MCF 10A (cell line): ENCODE data around the gene PTH1R. TPM values are rescaled to one million over a fixed set of nuclear protein-coding genes. Genes with fewer than 3 reads are reported as not detected.

Experiments used
- BruUV-seq: library from RNA; stranded (reverse); fragments of 400-500 nt; replicated peaks from 2 replicates; lab custom pipeline; 2021; lab: Mats Ljungman, UMichigan
- CTCF ChIA-PET: fragments of 300-600 bp; sonication (Branson Sonifier 250); formaldehyde crosslinking; extraction: SDS; loops from one replicate; lab custom pipeline; 2021; ENCODE audit warnings: antibody characterized with exemption, inconsistent platforms; lab: Yijun Ruan, JAX
- POLR2A ChIA-PET: fragments of 300-600, 350-650 bp; sonication (Branson Sonifier 250); formaldehyde crosslinking; extraction: SDS; loops from one replicate; lab custom pipeline; 2020; ENCODE audit warnings: antibody characterized with exemption, inconsistent platforms; lab: Yijun Ruan, JAX
- DNase-seq: peaks from one replicate; pipeline ENCODE4 v3.0.0-alpha.2; 2018; ENCODE audit not compliant: unreplicated experiment
- H3K27ac Mint-ChIP-seq: one replicate; pipeline ENCODE4 v1.8.0; 2022; ENCODE audit warnings: mild to moderate bottlenecking, low read depth, mixed read lengths; ENCODE audit not compliant: unreplicated experiment
- H3K27me3 Mint-ChIP-seq: one replicate; pipeline ENCODE4 v1.8.0; 2022; ENCODE audit warnings: mixed read lengths; ENCODE audit not compliant: insufficient read depth, unreplicated experiment
- H3K36me3 Mint-ChIP-seq: one replicate; pipeline ENCODE4 v1.8.0; 2022; ENCODE audit warnings: mild to moderate bottlenecking, moderate library complexity, mixed read lengths; ENCODE audit not compliant: insufficient read depth, unreplicated experiment
- H3K4me1 Mint-ChIP-seq: one replicate; pipeline ENCODE4 v1.8.0; 2022; ENCODE audit warnings: mixed read lengths; ENCODE audit not compliant: insufficient read depth, unreplicated experiment
- H3K4me3 Mint-ChIP-seq: one replicate; pipeline ENCODE4 v1.8.0; 2022; ENCODE audit warnings: mild to moderate bottlenecking, moderate library complexity, mixed read lengths; ENCODE audit not compliant: unreplicated experiment
- H3K9me3 Mint-ChIP-seq: one replicate; pipeline ENCODE4 v1.8.0; 2022; ENCODE audit warnings: mixed read lengths; ENCODE audit not compliant: unreplicated experiment
- intact Hi-C: fragments of 100-400 bp; cut with micrococcal nuclease; formaldehyde crosslinking; loops from 2 replicates; pipeline ENCODE4 v1.14.1; 2022
- total RNA-seq: library from RNA; stranded (reverse); gene quantifications from 2 replicates; pipeline ENCODE4 v1.2.3, GENCODE V29; 2022
- TF ChIP-seq, protein P1 (sequence below): fragments of 200-600 bp; IDR thresholded peaks from one replicate; pipeline ENCODE4 v1.8.0; 2022; ENCODE audit warnings: antibody characterized with exemption, mild to moderate bottlenecking; ENCODE audit not compliant: unreplicated experiment

PTH1R gene
- total RNA-seq, 1 experiment from 2014 or later: not detected

DNA sequence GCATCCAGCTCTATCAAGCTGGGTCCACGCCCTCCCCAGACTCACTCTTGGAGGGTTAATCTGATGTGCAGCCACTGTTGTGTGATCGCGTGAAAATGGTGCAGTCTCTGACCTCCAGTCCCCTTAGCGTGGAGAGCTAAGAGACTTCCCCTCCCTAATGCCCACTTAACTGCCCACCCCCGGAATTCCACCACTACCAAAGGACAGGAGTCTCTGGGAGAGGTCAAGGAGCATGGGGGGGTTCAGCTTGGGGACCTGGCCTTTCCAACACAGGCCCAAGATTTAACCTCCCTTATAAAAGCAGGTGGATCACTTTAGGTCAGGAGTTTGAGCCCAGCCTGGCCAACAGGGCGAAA, 50.2 kb downstream of the PTH1R start:
- Mint-ChIP-seq H3K36me3 (peaks cover 43% of the 10 kb centered on the region), H3K27me3 (no peaks in the 10 kb centered on the region), H3K4me1 (peaks cover 20% of the 10 kb centered on the region), H3K9me3 (no peaks in the 10 kb centered on the region), H3K4me3 (no peak overlapping the region), H3K27ac (no peak overlapping the region)
- DNase-seq: no peak
- TF ChIP-seq, protein P1, sequence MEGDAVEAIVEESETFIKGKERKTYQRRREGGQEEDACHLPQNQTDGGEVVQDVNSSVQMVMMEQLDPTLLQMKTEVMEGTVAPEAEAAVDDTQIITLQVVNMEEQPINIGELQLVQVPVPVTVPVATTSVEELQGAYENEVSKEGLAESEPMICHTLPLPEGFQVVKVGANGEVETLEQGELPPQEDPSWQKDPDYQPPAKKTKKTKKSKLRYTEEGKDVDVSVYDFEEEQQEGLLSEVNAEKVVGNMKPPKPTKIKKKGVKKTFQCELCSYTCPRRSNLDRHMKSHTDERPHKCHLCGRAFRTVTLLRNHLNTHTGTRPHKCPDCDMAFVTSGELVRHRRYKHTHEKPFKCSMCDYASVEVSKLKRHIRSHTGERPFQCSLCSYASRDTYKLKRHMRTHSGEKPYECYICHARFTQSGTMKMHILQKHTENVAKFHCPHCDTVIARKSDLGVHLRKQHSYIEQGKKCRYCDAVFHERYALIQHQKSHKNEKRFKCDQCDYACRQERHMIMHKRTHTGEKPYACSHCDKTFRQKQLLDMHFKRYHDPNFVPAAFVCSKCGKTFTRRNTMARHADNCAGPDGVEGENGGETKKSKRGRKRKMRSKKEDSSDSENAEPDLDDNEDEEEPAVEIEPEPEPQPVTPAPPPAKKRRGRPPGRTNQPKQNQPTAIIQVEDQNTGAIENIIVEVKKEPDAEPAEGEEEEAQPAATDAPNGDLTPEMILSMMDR: no peak
- POLR2A ChIA-PET: no interaction called here
- no TSS peak for BruUV-seq
- CTCF ChIA-PET: interaction anchor here (1.4 kb wide), 1 partner anchor 8 kb away, joined by 8 read pairs; no protein-coding TSS in a partner anchor
- intact Hi-C loops: no loop called here

DNA sequence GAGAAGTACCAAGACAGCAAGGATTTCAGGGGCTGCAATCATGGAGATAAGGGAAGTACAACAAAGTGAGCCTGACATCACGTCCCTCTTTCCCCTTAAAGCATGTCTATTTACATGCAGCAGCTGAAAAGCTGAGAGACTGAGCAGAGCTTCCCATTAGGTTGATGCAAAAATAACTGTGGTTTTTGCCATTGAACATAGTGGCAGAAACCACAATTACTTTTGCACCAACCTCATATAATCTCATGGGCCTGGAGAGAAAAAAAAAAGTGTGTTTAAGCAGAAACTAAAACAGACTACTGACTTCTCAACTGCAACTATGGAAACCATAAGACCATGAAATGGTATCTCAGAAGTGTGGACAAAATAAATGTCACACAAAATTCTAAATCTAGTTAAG, 50.8 kb downstream of the PTH1R start:
- Mint-ChIP-seq H3K27ac (peak overlapping the region; percentile 36), H3K36me3 (peaks cover 37% of the 10 kb centered on the region), H3K9me3 (no peaks in the 10 kb centered on the region), H3K4me1 (peaks cover 20% of the 10 kb centered on the region), H3K27me3 (no peaks in the 10 kb centered on the region), H3K4me3 (no peak overlapping the region)
- BruUV-seq: no TSS peak
- TF ChIP-seq, protein P1: no peak
- DNase-seq: no peak
- ChIA-PET CTCF (interaction anchor here (0.7 to 1.4 kb wide), 2 partner anchors 9 to 19 kb away, joined by 3 to 8 read pairs; no protein-coding TSS in a partner anchor), POLR2A (no interaction called here)
- intact Hi-C loops: no loop called here

DNA sequence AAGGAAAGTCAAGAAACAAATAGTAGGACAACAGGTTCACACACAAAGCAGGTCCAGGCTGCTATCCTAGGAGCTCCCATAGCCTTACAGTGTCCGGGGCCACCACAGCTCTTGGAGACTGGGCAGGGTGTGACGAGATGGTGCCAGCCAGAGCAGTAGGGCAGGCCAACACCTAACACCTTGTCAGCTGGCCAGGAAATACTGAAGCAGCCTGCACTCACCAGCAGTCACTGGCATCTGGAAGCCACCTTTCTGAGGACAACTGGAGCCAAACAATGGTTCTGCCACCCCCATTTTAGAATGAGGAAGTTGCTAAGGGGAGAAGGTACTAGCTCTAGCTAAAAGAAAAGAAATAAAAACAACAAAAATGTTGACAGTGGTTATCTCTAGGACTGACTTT, 51.8 kb downstream of the PTH1R start:
- Mint-ChIP-seq H3K27ac (no peak overlapping the region), H3K4me3 (no peak overlapping the region), H3K4me1 (peaks cover 21% of the 10 kb centered on the region), H3K36me3 (peaks cover 31% of the 10 kb centered on the region), H3K27me3 (no peaks in the 10 kb centered on the region), H3K9me3 (no peaks in the 10 kb centered on the region)
- TF ChIP-seq, protein P1: no peak
- CTCF ChIA-PET: interaction anchor here (0.6 to 1.4 kb wide), 2 partner anchors 10 to 53 kb away, joined by 3 to 8 read pairs; no protein-coding TSS in a partner anchor
- POLR2A ChIA-PET: interaction anchor here (0.7 kb wide), 1 partner anchor 9 kb away, joined by 4 read pairs; no protein-coding TSS in a partner anchor
- DNase-seq: no peak
- intact Hi-C loops: no loop called here
- no TSS peak for BruUV-seq

DNA sequence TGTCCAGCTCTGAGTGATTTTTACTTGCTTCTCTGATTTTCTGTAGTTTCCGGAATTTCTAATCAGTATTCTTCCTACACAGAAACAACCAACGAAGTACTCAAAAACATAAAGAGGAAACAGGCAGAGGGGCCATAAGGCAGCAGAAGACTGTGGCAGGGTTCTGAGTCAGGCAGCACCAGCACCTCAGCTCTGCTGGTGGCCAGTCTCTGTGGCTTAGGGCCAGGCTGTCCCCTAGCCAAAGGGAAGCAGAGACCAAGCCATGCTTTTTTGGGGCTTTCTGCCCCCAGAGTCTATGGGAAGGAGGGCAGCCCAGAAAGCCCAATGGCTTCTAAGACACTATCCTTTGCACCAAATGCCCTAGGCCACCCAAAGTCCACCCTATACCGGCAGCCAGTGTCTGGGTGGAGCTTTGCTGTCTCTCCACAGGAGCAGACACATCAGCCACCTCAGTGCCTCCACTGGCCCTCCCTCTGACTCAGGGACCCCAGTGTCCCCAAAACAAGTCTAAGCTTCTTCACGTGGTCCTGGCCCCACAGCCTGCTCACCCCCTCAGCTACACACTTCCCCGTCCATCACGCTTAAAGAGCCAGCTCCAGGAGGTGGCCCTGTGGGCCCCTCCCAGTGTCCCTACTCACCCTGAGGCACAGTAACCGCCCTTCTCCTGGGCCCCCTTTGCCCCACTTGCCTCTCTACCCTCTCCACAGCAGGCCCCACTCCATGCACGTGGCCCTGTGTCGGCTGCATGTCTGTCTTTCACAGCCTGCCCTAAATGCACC, 52.8 kb downstream of the PTH1R start:
- H3K9me3 Mint-ChIP-seq: no peaks in the 10 kb centered on the region
- TF ChIP-seq, protein P1: no peak
- H3K27me3 Mint-ChIP-seq: no peaks in the 10 kb centered on the region
- DNase-seq: no peak
- BruUV-seq: no TSS peak
- no peak overlapping the region for H3K4me3 Mint-ChIP-seq
- peaks cover 30% of the 10 kb centered on the region for H3K4me1 Mint-ChIP-seq
- ChIA-PET POLR2A (interaction anchor here (0.9 to 3.4 kb wide), 2 partner anchors 45 to 49 kb away, joined by 3 to 9 read pairs; partner anchors contain the start of gene NBEAL2), CTCF (no interaction called here)
- intact Hi-C loops: no loop called here
- peaks cover 21% of the 10 kb centered on the region for H3K36me3 Mint-ChIP-seq
- peak overlapping the region; percentile 81 for H3K27ac Mint-ChIP-seq
